Limb (tissue), 2 donors: ENCODE measurements around the gene F2R.

ENCODE experiments used
- DNase-seq, 2 donors: peaks; one replicate each; pipeline ENCODE4 v3.0.0-alpha.2; 2016; ENCODE audit errors: extremely low spot score in 2 of 2

F2R gene

DNA sequence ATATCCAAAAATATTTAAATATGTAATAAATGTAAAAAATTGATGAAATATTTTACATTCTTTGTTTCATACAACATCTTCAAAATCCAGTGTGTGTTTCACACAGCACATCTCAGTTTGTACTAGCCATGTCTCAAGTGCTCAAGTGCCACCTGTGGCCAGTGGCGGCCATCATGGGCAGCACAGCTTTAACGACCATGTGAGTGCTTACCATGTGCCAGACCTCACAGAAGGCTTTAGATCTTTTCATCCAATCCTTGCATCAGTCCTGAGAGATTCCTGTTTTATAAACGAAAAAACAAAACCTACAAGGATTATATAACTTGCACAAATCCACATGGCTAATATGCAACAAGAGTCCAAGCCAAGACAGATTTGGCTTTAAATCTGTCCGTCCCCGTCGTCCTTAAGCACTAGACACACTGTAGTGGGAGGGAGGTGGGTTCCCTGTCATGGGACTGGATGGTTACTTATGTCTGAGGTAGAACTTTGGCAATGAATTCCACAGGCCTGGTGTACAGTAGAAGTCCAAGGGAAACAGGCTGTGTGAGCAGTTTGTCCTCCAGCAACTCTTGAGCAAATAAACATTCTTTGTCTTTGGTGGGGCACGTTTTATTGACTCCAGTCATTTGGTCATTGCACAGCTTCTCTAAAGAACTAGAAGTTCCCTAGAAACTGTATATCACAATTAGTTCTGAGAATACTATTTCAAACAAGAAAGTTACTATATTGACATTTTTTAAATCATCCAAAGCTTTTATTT, 25.0 kb upstream of the F2R start:
- no peak for DNase-seq

DNA sequence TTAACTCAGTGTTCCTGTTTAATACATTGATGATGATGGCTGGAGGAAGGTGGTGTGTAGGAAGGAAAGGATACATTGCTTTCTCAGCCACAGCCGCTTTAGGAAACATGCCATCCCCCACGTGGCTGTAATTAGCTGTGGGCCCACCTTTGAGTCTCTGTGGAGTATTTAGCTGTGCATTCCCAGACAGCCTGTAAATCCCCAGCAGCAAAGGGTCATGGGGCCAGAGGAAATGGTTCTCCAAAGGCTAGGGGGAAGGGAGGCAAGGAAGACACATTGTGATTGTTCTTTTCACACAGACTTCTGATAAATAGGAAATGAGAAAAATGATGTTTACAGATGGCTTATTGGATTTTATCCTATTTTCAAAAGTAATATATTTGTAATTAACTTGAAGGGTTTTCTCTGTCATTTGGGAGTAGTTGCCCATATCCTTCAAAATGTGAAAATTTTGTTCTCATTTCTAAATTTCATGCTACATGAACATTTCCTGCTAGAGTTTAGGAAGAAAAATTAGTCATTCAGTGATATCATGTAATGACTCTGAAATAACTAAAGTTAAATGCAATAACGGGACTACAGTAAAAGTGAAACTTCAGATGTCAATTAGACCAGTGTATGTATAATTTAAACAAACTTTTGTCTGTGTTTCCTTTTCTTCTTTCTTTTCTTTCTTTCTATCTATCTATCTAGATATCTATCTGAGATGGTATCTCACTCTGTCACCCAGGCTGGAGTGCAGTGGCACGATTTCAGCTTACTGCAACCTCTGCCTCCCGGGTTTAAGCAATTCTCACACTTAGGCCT, 24.3 kb upstream of the F2R start:
- DNase-seq = peak in 1 of 2 donors; percentile 40

DNA sequence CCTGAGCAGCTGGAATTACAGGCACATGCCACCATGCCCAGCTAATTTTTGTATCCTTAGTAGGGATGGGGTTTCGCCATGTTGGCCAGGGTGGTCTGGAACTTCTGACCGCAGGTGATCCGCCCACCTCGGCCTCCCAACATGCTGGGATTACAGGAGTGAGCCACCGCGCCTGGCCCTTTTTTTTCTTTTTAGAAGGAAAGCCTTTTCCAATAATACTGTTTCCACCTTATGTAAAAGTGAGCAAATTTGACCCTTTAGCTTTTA, 23.7 kb upstream of the F2R start:
- no peak for DNase-seq

DNA sequence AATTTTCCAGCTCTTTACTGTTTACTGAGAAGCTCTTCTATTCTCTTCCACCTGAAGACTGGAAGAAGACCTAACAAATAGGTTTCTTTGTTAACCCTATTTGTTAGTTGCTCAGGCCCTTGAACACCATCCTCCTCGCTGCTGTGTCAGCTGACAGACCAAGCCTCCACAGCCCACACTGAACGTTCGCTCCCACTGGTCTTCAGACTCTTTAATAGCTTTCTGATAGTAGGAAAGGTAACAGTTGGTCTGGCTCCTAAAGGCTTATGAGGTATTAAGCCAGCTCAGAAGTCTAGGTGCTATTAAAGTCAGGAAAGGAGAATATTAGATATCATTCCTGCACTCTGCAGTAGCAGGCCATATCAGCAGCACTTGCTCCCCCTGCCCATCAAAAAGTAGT, 23.3 kb upstream of the F2R start:
- no peak for DNase-seq

DNA sequence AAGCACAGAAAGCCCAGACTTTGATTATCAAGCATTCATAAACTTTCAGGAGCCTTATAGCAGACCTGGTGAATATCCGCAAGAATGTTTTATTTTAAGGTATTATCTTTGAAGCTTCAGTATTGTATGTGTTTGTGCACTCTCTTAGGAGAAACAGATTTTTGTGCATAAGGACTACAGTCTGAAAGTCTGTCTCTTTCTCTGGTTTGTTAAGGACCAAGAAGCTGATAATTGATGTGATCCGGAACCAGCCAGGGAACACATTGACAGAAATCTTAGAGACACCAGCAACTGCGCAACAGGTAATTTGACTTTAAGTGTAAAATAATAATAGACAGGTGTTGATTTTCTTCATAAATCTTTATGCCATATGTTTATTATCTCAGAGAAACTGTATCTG, 22.8 kb upstream of the F2R start:
- DNase-seq = no peak

DNA sequence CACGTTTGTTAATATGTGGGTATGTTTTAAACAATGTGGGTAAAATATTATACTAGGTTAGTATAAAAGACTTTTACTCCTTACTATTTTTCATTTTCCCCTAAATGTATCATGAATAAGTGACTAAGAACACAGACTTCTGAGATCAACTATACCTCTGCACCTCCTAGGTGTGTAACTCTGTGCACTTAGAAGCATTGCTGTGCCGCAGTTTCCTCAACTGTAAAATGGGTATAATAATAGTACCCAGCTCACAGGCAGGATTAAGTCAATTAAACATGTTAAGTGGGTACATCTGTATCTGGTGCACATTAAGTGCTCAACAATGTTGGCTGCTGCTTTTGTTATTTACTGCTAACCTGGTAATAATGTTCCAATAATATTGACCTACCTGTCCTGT, 21.6 kb upstream of the F2R start:
- no peak for DNase-seq

DNA sequence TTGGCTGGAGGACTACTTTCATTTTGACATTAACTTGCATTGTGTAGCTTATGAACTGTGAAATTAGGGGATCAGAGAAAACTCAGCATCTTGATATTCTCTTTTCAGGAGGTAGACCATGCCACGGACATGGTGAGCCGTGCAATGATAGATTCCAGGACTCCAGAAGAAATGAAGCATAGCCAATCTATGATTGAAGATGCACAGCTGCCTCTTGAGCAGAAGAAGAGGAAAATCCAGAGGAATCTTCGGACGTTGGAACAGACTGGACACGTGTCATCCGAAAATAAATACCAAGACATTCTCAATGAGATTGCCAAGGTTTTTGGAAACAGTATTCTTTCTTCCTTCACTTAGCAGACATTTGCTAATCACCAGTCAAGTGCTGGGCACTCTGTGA, 20.6 kb upstream of the F2R start:
- DNase-seq = no peak

- no peak for DNase-seq
Measured at GRCh38 chr5:76696251-76696650, 19.7 kb upstream of the F2R start.

- DNase-seq = no peak
Measured at GRCh38 chr5:76697670-76698069, 18.3 kb upstream of the F2R start.

- DNase-seq = no peak
Measured at GRCh38 chr5:76700571-76700970, 15.4 kb upstream of the F2R start.

- DNase-seq = no peak
Measured at GRCh38 chr5:76701298-76701697, 14.6 kb upstream of the F2R start.

GRCh38 chr5:76703707-76704106, 12.2 kb upstream of the F2R start:
- no peak for DNase-seq

GRCh38 chr5:76704131-76704663, 11.7 kb upstream of the F2R start:
- DNase-seq = no peak

DNA sequence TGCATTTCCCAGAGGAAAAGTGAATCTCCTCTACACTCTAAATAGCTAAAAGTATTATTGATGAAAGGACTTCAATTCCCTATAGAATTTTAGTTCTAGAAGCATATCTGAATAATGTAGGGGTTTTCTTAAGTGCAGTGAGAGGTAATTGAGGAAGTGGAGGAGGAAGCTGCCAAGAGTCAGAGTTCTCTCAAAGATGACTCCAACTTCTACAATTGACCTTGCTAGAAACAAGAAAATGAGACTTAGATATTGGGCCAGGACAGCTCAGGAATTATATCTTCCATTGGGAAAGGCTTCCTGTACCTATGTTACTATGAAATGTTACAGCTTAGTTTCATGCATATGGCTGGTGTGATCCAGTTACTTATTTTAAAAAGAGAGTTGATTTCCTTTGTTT, 10.4 kb upstream of the F2R start:
- DNase-seq = no peak

GRCh38 chr5:76709762-76710161, 6.2 kb upstream of the F2R start:
- DNase-seq = no peak

- DNase-seq = no peak
Measured at GRCh38 chr5:76710991-76711390, 4.9 kb upstream of the F2R start.

- peak in 1 of 2 donors; percentile 68 for DNase-seq
Measured at GRCh38 chr5:76714751-76715485, 1.0 kb upstream of the F2R start.

DNA sequence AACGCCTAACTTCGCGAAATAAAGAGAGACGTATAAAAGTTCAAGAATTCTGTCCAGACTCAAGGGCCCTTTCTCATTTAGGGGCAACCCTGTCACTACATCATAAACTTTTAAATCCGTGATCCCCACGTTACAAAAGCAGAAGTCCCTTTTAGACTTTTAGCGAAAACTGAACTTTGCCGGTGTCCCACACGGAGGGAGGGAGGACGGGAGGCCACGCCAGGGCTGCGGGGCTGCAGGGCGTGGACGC, 515 bp upstream of the F2R start:
- no peak for DNase-seq

DNA sequence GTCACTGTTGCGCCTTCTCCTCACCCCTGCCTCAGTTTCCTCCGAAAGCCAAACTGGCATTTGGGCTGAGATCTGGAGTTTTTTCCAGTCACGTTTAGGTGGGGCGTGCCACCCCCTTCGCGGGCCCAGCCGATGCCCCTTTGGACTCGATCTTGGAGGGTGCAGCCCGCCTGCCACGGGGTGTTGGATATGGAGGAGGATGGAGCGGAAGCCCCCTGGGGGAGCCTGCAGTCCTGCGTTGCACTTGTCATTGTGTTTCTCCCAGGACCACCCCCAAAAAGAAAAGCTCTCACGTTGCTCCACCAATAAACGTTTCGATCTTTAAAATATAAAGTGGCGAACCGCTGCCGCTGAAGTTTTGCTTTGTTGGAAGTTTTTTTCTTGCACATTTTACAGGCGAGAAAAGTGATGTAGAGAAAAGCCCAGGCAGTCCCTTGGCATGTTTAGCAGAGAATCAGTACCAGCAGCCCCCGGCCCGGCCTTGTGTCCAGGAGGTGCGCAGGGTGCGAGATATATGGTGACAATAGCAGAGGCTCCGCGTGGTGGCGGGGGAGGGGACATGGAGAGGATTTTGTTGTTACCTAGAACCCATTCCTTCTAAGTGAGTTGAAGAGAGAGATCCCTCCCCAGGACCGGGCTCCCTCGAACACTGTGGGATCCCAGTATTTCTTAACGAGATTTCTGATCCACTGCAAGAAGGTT, 681 bp downstream of the F2R start:
- DNase-seq = peak in 1 of 2 donors; percentile 55

GRCh38 chr5:76717222-76718083, 1.5 kb downstream of the F2R start:
- DNase-seq = no peak

GRCh38 chr5:76718381-76718832, 2.5 kb downstream of the F2R start:
- DNase-seq = no peak
